ENCODE results near the gene DPP10. TPM values are rescaled to one million over a fixed set of nuclear protein-coding genes. Genes with fewer than 3 reads are reported as not detected.

The DPP10 gene
- total RNA-seq, 1 donor from 2014 or later: 2.4 TPM

DNA sequence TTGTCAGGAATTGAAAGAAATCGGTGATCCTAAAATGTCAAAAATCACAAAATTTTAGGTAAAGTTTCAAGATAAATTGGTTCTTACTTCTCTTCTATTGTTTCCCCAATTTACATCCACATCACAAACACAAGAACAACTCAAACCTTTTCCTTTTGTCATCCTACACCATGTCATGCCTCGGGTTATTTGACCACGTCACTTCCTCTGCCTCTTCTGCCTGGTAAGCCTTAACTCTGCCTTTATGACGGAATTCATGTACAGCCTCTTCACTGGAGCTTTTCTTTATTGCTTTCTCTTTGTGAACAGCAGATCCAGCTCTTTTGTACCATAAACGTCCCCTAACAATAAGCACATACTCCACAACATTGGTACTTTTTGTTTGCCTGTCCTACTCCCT, 258.0 kb downstream of the DPP10 start:
- no peaks in the 10 kb centered on the region for H3K36me3 ChIP-seq (ENCODE audit: control insufficient read depth, insufficient read depth, low read length)
- no peak for DNase-seq (ENCODE audit: low read depth)
- TF ChIP-seq, protein P1, sequence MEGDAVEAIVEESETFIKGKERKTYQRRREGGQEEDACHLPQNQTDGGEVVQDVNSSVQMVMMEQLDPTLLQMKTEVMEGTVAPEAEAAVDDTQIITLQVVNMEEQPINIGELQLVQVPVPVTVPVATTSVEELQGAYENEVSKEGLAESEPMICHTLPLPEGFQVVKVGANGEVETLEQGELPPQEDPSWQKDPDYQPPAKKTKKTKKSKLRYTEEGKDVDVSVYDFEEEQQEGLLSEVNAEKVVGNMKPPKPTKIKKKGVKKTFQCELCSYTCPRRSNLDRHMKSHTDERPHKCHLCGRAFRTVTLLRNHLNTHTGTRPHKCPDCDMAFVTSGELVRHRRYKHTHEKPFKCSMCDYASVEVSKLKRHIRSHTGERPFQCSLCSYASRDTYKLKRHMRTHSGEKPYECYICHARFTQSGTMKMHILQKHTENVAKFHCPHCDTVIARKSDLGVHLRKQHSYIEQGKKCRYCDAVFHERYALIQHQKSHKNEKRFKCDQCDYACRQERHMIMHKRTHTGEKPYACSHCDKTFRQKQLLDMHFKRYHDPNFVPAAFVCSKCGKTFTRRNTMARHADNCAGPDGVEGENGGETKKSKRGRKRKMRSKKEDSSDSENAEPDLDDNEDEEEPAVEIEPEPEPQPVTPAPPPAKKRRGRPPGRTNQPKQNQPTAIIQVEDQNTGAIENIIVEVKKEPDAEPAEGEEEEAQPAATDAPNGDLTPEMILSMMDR (IDR thresholded peaks at IDR 0.05; ENCODE audit: insufficient read depth, low read length, poor library complexity, severe bottlenecking): no peak
- no peaks in the 10 kb centered on the region for H3K27me3 ChIP-seq (ENCODE audit: control insufficient read depth, insufficient read depth, low read length)
- H3K4me3 ChIP-seq (ENCODE audit: low read depth, low read length): no peak overlapping the region

DNA sequence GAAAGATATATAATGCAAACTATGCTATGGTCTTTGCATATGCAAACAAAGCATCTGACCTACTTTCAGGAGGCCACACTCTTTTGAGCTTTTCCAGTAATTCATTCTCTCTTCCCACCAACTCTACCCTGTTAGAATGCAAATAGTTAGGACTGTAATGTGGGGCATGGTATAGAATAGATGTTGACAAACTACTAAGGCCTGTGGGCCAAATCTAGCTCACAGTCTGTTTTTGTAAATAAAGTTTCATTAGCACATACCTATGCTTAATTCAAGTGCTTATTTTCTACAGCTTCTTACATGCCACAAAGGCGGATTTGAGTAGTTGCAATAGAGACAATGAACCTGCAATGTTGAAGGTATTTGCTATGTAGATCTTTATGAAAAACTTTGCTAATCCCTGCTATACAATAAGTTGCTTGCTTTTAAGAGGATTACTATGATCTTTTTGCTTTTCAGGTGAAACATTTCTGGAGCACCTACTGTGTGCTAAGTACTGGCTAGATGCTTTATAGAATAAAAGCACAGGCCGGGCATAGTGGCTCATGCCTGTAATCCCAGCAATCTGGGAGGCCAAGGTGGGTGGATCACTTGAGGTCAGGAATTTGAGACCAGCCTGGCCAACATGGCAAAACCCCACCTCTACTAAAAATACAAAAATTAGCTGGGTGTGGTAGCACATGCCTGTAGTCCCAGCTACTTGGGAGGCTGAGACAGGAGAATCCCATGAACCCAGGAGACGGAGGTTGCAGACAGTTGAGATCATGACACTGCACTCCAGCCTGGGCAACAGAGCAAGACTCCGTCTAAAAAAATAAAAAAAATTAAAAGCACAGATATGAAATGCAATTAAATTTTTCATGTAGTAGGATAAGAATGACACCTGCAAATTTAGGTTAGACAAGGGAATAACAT, 267.8 kb downstream of the DPP10 start:
- no peak overlapping the region for H3K4me3 ChIP-seq (ENCODE audit: low read depth, low read length)
- H3K36me3 ChIP-seq (ENCODE audit: control insufficient read depth, insufficient read depth, low read length): no peaks in the 10 kb centered on the region
- no peaks in the 10 kb centered on the region for H3K27me3 ChIP-seq (ENCODE audit: control insufficient read depth, insufficient read depth, low read length)
- no peak for DNase-seq (ENCODE audit: low read depth)
- TF ChIP-seq, protein P1 (IDR thresholded peaks at IDR 0.05; ENCODE audit: insufficient read depth, low read length, poor library complexity, severe bottlenecking): no peak

DNA sequence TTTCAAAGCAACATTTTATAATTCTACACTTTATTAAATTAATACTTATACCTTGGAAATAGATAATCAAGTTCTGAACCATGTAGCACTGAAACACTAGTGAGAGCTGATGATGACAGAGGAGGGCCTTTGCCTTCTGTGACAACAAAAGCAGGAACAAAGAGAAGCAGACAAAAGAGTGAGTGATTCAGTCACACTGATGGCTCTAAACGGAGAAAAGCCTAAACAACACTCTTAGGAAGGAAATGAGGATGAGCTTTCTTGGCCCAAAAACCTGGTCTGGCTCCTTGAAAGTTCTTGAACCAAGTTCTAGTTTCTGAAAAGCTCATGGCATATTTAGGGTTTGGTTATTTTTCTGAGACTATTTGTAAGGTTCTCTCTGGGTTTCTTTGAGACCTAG, 271.9 kb downstream of the DPP10 start:
- DNase-seq (ENCODE audit: low read depth): no peak
- no peaks in the 10 kb centered on the region for H3K36me3 ChIP-seq (ENCODE audit: control insufficient read depth, insufficient read depth, low read length)
- TF ChIP-seq, protein P1 (IDR thresholded peaks at IDR 0.05; ENCODE audit: insufficient read depth, low read length, poor library complexity, severe bottlenecking): no peak

DNA sequence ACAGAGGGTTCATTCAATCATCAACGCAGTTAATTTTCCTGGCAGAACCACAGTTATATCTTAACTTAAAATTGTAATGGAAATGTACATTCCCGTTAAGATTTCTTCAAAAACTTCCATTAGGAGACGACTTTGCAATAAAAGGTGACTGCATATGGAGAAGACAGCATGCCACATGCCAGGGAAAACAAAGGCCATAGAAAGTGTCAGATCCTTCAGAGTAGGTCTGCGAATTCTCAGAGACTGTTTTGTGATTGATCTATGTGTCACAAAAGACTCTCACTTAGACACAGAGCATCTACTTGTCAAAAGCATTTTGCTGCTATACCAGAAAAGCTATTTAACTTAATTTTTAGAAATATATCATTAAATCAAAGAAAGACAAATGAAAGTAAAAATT, 274.6 kb downstream of the DPP10 start:
- Histone ChIP-seq H3K36me3 (ENCODE audit: control insufficient read depth, insufficient read depth, low read length) (no peaks in the 10 kb centered on the region), H3K27me3 (ENCODE audit: control insufficient read depth, insufficient read depth, low read length) (no peaks in the 10 kb centered on the region), H3K4me3 (ENCODE audit: low read depth, low read length) (no peak overlapping the region)
- TF ChIP-seq, protein P1 (IDR thresholded peaks at IDR 0.05; ENCODE audit: insufficient read depth, low read length, poor library complexity, severe bottlenecking): no peak
- DNase-seq (ENCODE audit: low read depth): no peak

More for the DNA sequence above, 271.9 kb downstream of the DPP10 start:
- Histone ChIP-seq H3K4me3 (ENCODE audit: low read depth, low read length) (no peak overlapping the region), H3K27me3 (ENCODE audit: control insufficient read depth, insufficient read depth, low read length) (no peaks in the 10 kb centered on the region)

DNA sequence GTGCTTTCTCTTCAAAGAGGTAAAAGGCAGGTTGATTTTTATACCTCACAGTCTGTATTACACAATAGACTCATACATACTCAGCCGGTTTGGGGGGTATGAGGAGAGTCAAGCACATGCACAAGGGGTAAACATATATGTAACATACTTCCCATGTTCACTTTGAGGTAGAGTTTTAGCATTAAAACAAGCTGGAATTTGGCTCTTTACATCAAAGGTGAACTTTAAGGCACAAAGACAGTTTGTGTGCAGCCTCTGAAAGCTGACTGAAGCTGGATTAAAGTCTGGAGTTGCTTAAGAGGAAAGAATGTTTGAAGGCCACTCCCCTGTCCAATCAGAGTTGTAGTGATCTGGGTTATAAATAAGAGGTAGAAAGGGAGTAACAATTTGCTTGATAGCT, 282.0 kb downstream of the DPP10 start:
- no peaks in the 10 kb centered on the region for H3K27me3 ChIP-seq (ENCODE audit: control insufficient read depth, insufficient read depth, low read length)
- no peak for DNase-seq (ENCODE audit: low read depth)
- TF ChIP-seq, protein P1 (IDR thresholded peaks at IDR 0.05; ENCODE audit: insufficient read depth, low read length, poor library complexity, severe bottlenecking): no peak
- no peaks in the 10 kb centered on the region for H3K36me3 ChIP-seq (ENCODE audit: control insufficient read depth, insufficient read depth, low read length)
- no peak overlapping the region for H3K4me3 ChIP-seq (ENCODE audit: low read depth, low read length)
